NCI-H146 treated with DMSO at 0.1 percent for 48 hours (cell line): ENCODE measurements around the gene NANOS1.

Source experiments
- DNase-seq: peaks from one replicate; lab custom pipeline; 2025; ENCODE audit not compliant: unreplicated experiment; lab: John Stamatoyannopoulos, UW

Gene NANOS1, protein sequence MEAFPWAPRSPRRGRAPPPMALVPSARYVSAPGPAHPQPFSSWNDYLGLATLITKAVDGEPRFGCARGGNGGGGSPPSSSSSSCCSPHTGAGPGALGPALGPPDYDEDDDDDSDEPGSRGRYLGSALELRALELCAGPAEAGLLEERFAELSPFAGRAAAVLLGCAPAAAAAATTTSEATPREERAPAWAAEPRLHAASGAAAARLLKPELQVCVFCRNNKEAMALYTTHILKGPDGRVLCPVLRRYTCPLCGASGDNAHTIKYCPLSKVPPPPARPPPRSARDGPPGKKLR

DNA sequence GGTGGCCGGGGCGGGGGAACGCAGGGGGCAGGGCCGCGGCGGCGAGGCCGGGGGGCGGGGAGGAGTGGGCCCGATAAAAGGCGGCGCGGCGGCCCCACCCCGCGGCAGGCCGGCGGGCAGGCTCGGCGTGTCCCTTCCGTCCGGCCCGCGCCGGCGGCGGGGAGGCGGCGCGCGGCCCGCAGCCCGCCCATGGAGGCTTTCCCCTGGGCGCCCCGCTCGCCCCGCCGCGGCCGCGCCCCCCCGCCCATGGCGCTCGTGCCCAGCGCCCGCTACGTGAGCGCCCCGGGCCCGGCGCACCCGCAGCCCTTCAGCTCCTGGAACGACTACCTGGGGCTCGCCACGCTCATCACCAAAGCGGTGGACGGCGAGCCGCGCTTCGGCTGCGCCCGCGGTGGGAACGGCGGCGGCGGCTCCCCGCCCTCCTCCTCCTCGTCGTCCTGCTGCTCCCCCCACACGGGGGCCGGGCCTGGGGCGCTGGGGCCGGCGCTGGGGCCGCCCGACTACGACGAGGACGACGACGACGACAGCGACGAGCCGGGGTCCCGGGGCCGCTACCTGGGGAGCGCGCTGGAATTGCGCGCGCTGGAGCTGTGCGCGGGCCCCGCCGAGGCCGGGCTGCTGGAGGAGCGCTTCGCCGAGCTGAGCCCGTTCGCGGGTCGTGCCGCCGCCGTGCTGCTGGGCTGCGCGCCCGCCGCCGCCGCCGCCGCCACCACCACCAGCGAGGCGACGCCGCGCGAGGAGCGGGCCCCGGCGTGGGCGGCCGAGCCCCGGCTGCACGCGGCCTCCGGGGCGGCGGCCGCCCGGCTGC is at the start of gene NANOS1:
NANOS1 (plus strand) TSS at position 102 of the 808 bp plus-strand sequence; CDS start at position 190, 88 bp downstream.
- no peak for DNase-seq

DNA sequence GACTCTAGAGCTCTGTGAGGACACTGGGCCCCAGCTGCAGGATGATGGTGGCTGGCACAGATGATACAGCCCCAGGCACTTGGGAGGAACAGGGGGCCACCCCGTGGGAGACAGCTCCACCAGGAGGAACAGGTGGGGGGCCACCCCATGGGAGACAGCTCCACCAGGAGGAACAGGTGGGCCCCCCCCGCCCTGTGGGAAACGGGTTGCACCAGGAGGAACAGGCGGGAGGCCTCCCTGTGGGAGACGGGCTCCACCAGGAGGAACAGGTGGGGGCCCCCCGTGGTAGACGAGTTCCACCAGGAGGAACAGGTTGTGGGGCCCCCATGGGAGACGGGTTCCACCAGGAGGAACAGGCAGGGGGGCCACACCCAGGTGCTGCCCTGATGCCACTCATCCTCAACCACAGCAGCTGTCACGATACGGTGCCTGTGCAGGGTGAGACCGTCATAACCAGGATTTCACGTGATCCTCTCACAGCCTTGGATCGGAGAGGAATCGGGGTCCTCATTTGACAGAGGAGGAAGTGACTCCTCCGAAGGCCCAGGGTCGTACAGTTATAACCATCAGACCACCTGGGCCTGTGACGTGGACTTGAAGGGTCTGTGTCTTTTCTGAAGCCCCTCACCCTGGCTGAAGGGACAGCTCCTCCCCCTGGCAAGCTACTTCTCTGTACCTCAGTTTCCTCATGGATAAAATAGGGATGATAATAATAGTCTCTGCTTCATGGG is 49.2 kb upstream of the NANOS1 start:
- no peak for DNase-seq

DNA sequence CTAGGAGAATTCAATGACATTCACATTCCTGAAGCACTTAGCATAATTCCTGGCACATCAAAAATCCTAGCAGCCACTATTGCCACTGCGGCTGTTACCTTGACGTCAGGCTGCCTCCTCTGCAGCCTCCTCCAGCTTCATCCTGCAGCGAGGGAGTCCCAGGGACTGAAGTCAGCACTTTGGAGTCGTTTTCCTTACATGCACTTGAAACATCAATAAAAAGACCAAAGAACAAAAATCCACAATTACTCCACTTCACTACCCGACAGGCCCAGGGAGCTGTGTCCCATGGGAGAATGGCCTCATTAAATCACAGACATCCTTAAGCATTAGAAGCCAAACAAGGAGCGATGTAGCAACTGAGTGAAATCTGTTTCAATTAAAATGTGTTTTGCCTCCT is 48.6 kb upstream of the NANOS1 start:
- DNase-seq: no peak

DNA sequence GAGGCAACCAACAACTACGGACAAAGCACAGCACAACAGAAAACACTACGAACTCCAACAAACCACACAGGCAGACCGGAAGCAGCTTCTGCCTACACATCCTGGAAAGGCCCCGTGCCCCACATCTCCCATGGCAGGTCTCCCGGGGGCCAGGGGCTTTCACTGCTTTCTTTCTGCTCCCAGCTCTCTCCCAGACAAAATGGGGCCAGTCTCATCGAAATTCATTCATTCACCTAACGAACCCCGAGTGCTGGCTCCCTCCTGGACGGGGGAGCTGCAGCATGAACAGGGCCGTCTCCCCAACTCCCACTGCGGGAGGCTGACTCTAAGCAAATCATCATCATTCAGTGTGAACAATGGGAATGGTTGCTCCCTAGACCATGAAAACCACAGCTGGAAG is 47.6 kb upstream of the NANOS1 start:
- DNase-seq: no peak

DNA sequence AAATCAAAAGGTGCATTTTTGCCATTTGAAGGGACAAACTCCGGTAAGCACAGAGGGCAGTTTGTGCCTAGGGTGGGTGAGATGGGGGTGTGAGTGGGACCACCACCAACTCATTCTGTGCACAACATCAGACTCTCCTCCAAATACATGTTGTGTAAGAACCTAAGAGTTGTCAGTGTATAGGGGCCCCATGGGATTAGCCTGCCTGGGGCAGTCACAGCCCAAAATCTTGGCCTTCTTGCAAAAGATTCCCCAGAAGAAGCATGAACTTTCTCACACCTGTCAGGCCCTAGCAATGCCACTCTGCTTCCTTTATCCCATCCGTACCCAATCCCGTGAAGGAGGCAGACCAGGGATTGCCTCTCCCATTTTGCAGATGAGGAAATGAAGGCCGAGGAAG is 47.1 kb upstream of the NANOS1 start:
- no peak for DNase-seq

DNA sequence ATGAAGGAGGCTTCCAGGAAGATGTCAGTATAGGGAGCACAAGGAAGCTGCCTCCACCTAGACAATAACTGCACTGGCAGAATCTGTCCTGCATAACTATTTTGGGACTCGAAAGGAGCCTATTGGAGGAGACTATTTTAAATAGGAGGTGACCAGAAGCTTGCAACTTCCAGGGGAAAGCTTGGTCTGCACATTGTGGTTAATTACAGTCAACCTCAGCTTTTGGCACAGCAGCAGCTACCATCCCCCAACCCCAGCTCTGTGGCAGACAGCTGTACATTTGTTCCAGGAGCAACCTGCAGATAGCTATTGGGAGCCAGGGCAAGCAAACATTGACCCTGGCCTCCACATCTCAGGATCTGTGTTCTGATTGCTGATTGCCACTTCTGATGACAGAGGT is 46.3 kb upstream of the NANOS1 start:
- DNase-seq: peak; percentile 39

DNA sequence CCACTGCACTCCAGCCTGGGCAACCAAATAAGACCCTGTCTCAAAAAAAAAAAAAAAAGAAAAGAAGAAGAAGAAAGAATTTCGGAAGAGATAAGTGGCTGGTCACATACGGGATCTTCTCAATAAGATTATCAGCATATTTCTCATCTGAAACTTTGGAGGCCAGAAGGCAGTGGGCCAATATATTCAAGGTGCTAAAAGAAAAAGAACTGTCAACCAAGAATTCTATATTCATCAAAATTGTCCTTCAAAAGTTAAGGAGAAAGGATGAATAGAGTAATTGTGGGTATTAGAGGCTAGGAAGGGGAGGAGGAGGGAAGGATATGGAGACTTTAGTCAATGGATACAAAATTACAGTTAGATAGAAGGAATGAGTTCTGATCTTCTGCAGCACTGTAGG is 43.9 kb upstream of the NANOS1 start:
- DNase-seq: no peak

DNA sequence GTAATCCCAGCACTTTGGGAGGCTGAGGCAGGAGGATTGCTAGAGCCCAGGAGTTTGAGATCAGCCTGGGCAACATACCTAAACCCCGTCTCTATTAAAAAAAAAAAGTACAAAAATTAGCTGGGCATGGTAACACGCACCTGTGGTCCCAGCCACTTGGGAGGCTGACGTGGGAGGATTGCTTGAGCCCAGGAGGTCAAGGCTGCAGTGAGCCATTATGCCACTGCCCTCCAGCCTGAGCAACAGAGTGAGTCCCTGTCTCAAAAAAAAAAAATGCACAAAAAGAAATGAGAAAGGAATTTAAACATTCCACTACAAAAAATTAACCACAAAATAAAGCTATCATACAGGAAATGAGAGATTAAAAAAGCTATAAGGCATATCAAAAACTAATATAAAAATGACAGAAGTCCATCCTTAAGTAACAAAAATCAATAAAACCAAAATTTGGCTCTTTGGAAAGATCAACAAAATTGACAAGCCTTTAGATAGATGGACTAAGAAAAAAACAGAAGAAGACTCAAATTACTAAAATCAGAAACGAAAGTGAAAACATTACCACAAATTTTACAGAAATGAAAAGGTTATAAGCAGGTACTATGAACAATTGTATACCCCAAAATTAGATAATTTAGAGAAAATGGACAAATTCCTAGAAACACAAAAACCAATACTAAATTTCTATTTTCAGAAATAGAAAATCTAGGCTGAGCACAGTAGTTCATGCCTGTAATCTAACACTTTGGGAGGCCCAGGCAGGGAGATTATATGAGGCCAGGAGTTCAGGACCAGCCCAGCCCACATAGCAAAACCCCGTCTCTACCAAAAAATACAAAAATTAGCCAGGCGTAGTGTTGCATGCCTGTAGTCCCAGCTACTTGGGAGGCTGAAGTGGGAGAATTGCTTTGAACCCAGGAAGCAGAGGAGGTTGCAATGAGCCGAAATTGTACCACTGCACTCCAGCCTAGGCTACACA is 42.4 kb upstream of the NANOS1 start:
- no peak for DNase-seq

DNA sequence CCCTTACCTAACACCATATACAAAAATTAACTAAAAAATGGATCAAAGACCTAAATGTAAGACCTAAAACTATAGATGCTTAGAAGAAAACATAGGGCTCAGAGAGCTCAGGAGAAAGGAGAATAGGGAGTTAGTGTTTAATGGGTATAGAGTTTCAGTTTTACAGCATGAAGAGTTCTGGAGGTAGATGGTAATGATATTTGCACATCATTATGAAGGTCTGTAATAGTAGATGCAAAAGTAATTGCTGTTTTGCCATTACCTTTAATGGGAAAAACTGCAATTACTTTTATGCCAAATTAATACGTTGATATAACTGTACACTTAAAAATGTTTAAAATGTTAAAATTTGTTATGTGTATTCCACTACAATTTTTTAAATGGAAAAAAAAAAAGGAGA is 39.2 kb upstream of the NANOS1 start:
- peak; percentile 84 for DNase-seq

DNA sequence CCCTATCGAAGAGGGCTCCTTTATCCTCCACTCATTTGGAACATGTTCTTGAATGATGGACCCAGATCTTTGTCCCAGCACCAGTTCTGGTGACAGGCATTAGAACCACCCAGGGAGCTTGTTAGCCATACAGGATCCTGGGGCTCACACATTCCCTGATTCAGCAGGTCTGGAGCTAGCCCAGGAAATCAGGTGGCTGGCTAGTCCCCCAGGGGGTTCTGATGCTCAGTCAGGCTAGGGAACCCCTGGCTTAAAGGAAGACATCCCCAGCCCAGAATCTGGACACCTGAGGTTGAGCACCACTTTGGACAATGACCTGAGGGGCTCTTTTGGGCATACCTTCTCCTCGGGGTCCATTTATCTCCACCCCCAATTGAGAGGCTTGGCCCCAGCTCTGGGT is 37.0 kb upstream of the NANOS1 start:
- no peak for DNase-seq

DNA sequence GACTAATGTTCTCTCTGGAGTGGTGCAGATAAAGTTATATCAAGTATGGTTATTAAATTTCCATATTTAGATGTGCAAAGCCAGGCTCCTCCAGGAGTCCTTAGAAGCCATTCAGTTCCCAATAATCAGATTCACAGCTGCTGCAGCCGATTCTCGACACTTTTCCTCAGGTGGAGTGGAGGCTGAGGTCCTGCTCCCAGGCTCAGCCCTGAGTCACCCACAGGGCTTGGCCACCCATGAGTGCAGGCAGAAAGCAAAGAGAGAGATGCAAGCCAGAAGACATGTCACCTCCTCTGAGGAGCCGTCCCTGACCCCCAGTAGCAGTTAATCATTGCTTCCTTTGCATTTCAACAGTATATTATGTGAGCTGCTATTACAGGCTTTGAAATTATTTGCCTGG is 36.3 kb upstream of the NANOS1 start:
- DNase-seq: no peak

DNA sequence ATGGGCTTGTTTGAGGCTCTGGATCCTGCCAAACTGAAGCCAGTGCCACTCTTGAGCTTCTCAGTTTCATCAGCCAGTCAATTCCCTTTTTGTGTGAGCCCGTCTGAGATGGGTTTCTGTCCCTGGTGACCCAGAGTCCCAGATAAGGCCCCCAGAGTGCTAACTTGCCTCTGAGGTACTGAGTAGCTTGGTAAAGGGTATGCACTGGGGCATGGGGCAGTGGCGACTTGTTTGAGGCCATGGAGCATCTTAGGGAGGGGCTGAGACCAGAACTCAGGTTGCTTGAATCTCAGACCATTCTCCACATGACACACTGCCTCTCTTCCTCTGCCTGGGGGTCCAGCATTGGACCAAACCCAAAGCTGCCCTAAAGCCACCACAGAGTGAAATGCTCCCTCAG is 35.2 kb upstream of the NANOS1 start:
- no peak for DNase-seq

DNA sequence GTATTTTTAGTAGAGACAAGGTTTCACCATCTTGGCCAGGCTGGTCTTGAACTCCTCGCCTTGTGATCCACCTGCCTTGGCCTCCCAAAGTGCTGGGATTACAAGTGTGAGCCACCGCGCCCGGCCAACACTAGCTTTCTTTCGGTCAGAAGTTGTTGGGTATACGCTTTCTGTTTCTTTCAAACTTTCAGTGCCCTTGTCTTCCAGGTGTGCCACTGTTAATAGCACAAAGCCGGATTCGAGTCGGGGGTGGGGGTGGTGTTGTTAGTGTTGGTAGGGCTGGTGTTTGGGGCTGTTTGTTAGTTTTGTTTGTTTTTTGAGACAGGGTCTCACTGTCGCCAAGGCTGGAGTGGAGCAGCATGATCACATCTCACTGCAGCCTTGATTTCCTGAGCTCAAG is 33.8 kb upstream of the NANOS1 start:
- no peak for DNase-seq

DNA sequence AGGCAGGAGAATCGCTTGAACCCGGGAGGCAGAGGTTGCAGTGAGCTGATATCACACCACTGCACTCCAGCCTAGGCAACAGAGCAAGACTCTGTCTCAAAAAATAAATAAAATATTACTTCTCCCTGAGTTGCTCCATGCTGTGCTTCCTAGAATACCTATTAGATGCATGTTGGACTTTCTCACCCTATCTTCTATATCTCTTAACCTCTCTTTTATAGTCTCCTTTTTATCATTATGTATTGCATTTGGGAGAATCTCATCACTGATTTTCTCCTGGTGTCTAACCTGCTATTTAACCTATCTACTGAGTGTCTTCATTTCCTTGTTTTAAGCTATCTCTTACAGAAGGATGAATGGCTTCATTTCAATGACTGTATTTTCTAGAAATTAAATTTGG is 32.1 kb upstream of the NANOS1 start:
- DNase-seq: no peak

DNA sequence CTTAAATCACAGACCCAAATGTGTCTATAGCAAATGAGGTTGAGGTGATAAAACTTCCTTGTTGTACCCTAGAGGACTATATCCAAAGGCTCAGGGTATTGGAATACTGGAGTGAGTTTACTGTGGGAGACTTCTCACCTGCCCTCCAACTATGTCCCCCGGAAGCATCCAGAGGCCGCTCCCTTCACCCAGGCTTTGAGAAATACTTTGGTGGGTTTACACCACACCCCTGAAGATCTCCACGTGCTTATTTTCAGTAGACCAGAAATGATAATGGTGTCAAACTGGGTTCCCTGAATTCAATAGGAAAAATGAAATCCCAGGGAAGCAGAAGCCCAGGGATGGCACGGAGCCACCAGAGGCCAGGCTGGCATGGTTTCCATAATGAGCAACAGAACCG is 31.3 kb upstream of the NANOS1 start:
- DNase-seq: no peak

DNA sequence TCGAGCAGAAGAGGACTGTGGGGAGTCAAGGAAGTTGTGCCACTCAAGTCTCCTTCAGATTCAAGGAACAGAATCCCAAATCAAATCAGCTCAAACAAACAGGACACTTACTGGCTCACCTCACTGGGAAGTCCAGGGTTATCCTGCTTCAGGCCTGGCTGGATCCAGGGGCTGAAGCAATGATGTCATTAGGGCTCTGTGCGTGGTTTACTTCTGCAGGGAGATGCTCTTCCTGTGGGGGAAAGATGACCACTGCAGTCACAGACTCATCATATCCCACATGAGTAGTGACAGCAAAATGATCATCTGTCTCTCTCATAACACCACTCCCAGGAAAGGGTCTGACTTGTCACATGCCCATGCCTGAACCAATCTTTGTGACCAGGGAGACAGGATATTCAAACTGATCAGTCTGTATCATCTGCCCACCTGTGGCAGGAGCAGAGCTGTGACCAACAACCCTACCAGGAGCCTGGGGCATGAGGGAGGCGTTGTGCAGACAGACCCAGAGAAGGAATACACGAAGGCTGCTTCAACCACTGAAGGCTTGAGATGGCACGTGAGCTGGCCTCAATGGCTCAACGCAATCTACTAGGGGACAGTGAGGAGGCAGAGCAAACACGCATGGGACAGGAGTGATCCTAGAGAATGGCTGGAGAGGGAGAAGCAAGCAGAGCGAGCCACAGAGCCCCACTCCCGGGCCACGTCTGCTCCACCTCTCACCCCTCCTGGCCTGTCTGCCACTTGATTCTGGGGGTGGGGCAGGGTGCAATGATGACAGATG is 27.6 kb upstream of the NANOS1 start:
- no peak for DNase-seq

DNA sequence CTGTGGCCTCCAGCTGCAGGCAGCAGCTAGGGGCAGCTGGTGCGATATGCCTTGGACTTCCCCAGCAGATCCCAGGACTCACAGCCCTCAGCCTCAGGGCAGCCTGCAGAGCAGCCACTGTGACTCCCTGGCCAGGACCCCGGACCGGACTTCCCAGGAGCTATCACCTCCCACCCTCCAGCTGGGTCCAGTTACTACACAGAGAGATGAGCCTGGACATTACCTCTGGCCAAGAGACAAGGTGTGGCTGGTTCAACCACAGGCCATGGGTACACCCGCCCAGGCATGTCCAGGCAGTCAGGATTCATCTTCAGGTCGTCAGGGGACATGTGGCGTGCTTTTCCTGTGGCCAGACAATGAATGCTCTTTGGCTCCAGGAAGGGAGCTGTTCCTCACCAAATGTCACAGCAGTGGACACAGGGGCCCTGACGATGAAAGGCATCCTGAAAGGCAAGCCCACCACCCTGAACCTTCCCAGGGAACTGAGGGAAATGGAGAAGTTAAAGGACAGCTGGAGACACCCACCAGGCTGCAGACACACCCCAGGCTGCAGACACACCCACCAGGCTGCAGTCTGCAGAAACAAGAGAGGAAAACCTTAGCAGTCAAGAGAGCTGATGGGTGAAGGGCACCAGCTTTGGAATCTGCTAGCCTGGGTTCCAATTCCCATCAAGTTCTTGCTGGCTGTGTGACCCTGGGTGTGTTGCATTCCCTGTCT is 25.8 kb upstream of the NANOS1 start:
- no peak for DNase-seq

DNA sequence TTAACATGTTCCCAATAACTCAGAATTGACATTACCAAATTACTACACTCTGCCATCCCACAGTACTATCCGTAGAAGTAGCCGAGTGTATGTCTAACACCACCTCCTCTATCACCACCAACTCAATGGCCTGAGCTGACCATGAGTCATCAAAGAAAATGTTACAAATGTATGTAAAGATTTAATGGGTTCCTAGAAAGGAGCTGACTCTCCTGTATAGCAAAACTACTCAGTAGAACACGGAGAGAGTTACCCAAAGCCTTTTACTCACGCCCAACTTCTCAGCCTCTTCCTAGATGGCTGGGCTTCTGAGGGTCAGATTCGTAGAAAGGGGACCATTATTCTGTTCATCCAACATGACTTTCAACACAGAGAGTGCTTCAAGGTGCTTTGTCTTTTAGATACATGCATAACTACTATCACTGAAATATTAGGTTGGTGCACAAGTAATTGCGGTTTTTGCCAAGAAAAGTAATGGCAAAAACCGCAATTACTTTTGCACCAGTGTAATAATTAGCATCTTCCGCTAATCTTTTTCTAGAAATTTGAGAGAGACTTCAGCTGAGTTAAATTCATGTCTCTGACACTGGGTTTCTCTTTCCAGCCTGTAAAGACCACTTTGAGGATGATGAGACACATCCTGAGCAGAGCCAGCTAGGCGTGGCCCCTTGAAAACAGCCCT is 24.0 kb upstream of the NANOS1 start:
- DNase-seq: no peak
